ENCODE results near the gene POLE.

The POLE gene

GRCh38 chr12:132620113-132620898 lies 66.8 kb downstream of the POLE start:
- Histone ChIP-seq H3K9me3 (ENCODE audit: control insufficient read depth, insufficient read depth, low read length) (peaks cover 6% of the 10 kb centered on the region; the same call in 1 of the 2 replicates), H3K36me3 (ENCODE audit: control insufficient read depth, low read length) (peaks cover 27% of the 10 kb centered on the region), H4K20me1 (ENCODE audit: control insufficient read depth, insufficient read depth, low read depth, low read length) (no peaks in the 10 kb centered on the region), H3K27me3 (ENCODE audit: control insufficient read depth, low read length) (no peaks in the 10 kb centered on the region), H3F3A (ENCODE audit: control insufficient read depth, insufficient read depth) (peaks cover 7% of the 10 kb centered on the region), H3K27ac (ENCODE audit: low read depth, low read length) (no peak overlapping the region), H3K79me2 (ENCODE audit: control insufficient read depth, low read length) (no peaks in the 10 kb centered on the region), H3K4me1 (ENCODE audit: control insufficient read depth, low read length) (no peaks in the 10 kb centered on the region), H3K4me2 (ENCODE audit: low read length) (no peak overlapping the region), H3K4me3 (ENCODE audit: low read length) (no peak overlapping the region), H3K9me2 (replicated peaks; ENCODE audit: control insufficient read depth, low read length) (no peaks in the 10 kb centered on the region)
- TF ChIP-seq CTCF (IDR thresholded peaks at IDR 0.05; ENCODE audit: low read depth, low read length, poor library complexity, severe bottlenecking) (no peak), EZH2phosphoT487 (IDR thresholded peaks at IDR 0.05; ENCODE audit: borderline replicate concordance, low read length) (no peak)

GRCh38 chr12:132619386-132620112 lies 67.6 kb downstream of the POLE start:
- Histone ChIP-seq H4K20me1 (ENCODE audit: control insufficient read depth, insufficient read depth, low read depth, low read length) (no peaks in the 10 kb centered on the region), H3K79me2 (ENCODE audit: control insufficient read depth, low read length) (no peaks in the 10 kb centered on the region), H3K27ac (ENCODE audit: low read depth, low read length) (no peak overlapping the region), H3K9me2 (replicated peaks; ENCODE audit: control insufficient read depth, low read length) (no peaks in the 10 kb centered on the region), H3K4me1 (ENCODE audit: control insufficient read depth, low read length) (peaks cover 2% of the 10 kb centered on the region; the same call in 1 of the 2 replicates), H3F3A (ENCODE audit: control insufficient read depth, insufficient read depth) (peaks cover 7% of the 10 kb centered on the region), H3K4me3 (ENCODE audit: low read length) (no peak overlapping the region), H3K36me3 (ENCODE audit: control insufficient read depth, low read length) (peaks cover 19% of the 10 kb centered on the region), H3K27me3 (ENCODE audit: control insufficient read depth, low read length) (no peaks in the 10 kb centered on the region), H3K4me2 (ENCODE audit: low read length) (no peak overlapping the region), H3K9me3 (ENCODE audit: control insufficient read depth, insufficient read depth, low read length) (peaks cover 6% of the 10 kb centered on the region; the same call in 1 of the 2 replicates)
- TF ChIP-seq CTCF (IDR thresholded peaks at IDR 0.05; ENCODE audit: low read depth, low read length, poor library complexity, severe bottlenecking) (no peak), EZH2phosphoT487 (IDR thresholded peaks at IDR 0.05; ENCODE audit: borderline replicate concordance, low read length) (no peak)

GRCh38 chr12:132619071-132619385 lies 68.1 kb downstream of the POLE start:
- Histone ChIP-seq H3K36me3 (ENCODE audit: control insufficient read depth, low read length) (peaks cover 14% of the 10 kb centered on the region), H3K4me1 (ENCODE audit: control insufficient read depth, low read length) (peaks cover 3% of the 10 kb centered on the region; the same call in 1 of the 2 replicates), H3K27me3 (ENCODE audit: control insufficient read depth, low read length) (no peaks in the 10 kb centered on the region), H3K9me2 (replicated peaks; ENCODE audit: control insufficient read depth, low read length) (no peaks in the 10 kb centered on the region), H3K79me2 (ENCODE audit: control insufficient read depth, low read length) (no peaks in the 10 kb centered on the region), H3F3A (ENCODE audit: control insufficient read depth, insufficient read depth) (peaks cover 7% of the 10 kb centered on the region), H3K27ac (ENCODE audit: low read depth, low read length) (no peak overlapping the region), H3K4me3 (ENCODE audit: low read length) (no peak overlapping the region), H4K20me1 (ENCODE audit: control insufficient read depth, insufficient read depth, low read depth, low read length) (no peaks in the 10 kb centered on the region), H3K4me2 (ENCODE audit: low read length) (no peak overlapping the region), H3K9me3 (ENCODE audit: control insufficient read depth, insufficient read depth, low read length) (peaks cover 6% of the 10 kb centered on the region; the same call in 1 of the 2 replicates)
- TF ChIP-seq CTCF (IDR thresholded peaks at IDR 0.05; ENCODE audit: low read depth, low read length, poor library complexity, severe bottlenecking) (no peak), EZH2phosphoT487 (IDR thresholded peaks at IDR 0.05; ENCODE audit: borderline replicate concordance, low read length) (no peak)

All from DOHH2 (cell line).